NCI-H2196 (cell line): ENCODE data around the gene SMG9.

ENCODE experiments used
- DNase-seq: peaks from one replicate; lab custom pipeline; 2025; ENCODE audit not compliant: unreplicated experiment; lab: John Stamatoyannopoulos, UW

SMG9 gene

GRCh38 chr19:43759515-43759914 is 4.8 kb upstream of the SMG9 start:
- DNase-seq: no peak

GRCh38 chr19:43755256-43755801 is 567 bp upstream of the SMG9 start:
- peak; percentile 85 for DNase-seq

DNA sequence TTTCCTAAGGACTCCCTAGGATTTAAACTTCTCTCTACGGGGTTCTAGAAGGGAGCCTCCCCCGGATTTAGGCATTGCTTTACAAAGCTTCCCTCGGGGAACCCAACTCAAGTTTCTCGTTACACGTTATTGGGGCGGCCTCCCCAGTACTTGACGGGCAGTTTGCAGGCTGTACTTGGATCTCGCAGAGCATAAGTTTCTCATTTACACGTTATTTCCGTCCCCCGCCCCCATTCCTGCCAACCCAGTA is 584 bp downstream of the SMG9 start:
- no peak for DNase-seq

DNA sequence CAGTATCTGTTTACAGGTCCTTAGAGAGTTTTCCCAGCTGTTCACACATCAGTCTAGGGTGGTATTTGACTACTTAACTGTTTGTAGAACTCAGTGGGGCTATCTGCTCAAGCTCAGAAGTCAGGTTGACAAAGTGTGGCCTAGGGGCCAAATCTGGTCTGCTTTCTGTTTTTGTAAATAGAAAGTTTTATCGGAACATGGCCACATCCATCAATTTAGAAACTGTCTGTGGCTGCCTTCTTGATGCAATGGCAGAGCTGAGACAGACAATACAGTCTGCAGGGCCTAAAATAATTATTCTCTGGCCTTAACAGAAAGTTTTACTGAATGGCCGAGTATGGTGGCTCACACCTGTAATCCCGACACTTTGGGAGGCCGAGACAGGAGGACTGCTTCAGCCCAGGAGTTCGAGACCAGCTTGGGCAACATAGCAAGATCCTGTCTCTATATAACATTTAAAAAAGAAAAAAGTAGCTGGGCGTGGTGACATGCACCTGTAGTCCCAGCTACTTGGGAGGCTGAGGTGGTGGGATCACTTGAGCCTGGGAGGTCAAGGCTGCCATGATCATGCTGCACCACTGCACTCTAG is 2.4 kb downstream of the SMG9 start:
- no peak for DNase-seq

GRCh38 chr19:43751466-43752220 is 3.1 kb downstream of the SMG9 start:
- no peak for DNase-seq

- no peak for DNase-seq
Observed at GRCh38 chr19:43749898-43750297, 4.9 kb downstream of the SMG9 start.

- DNase-seq: no peak
Observed at GRCh38 chr19:43749152-43749551, 5.6 kb downstream of the SMG9 start.

- no peak for DNase-seq
Observed at GRCh38 chr19:43748685-43749084, 6.1 kb downstream of the SMG9 start.

DNA sequence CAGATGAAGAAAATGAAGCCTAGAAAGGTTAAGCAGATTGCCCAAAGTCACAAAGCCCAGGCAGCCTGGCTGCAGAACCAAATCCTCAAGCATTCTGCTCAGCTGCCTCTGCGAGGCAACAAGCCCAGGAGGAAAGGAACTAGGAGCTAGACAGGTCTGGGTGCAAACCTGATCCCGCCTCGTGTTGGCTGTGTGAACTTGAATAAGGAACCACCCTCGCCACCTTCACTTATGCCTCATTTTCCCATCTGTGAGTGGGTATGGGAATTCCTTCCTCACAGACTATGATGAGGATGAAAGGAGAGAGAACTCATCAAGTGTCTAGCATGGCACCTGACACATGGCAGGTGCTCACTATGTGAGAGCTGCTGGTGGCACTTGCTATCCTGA is 6.6 kb downstream of the SMG9 start:
- no peak for DNase-seq

DNA sequence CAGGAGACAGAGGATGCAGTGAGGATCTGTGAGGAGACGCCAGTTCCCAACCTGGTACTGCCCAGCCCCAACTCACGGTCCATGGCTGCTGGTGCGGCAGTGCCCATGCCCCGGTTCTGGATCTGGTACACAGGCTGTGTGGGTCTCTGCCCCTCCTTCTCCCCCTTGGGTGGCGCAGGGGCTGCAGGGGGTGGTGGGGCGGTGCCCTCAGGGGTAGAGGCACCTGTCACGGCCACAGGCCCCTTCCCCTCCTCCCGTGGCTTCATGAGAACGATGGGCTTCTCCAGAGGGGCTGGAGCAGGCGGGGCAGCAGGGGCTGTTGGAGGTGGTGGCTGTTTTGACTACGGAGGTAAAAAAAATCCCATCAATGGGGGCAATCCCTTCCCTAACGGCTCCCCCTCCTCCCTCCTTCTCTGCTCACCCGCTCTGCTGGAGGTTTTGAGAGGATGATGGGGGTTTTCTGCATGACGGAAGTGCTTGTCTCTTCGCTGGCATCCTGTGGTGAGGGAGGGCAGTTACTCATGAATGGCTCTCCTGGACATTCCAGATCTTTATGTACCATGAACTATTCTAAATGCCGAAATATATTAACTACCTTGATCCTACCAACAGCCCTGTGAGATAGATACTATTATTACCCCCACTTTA is 7.1 kb downstream of the SMG9 start:
- DNase-seq: no peak

GRCh38 chr19:43743059-43743458 is 11.7 kb downstream of the SMG9 start:
- no peak for DNase-seq

GRCh38 chr19:43741075-43741825 is 13.5 kb downstream of the SMG9 start:
- DNase-seq: no peak

- no peak for DNase-seq
Observed at GRCh38 chr19:43739439-43740235, 15.1 kb downstream of the SMG9 start.

DNA sequence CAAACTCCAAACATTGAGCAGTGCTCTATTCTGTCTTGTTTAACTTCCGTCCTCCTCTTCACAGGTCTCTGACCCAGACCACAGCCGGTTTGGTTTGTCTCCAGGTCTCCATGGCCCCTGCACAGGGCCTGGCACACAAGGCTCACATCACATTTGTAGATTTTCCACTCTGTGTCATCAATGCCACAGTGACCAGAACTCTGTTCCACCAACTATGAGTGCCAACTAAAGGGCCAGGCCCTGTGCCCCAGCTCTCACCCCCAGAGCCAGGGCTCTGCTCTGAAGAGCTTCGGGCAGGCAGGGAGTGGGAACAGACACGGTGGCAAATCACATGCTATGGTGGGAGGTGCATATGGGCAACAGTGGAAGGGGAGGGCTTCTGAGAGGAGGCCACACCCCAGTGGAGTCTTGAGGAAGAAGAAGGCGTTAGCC is 16.0 kb downstream of the SMG9 start:
- no peak for DNase-seq

DNA sequence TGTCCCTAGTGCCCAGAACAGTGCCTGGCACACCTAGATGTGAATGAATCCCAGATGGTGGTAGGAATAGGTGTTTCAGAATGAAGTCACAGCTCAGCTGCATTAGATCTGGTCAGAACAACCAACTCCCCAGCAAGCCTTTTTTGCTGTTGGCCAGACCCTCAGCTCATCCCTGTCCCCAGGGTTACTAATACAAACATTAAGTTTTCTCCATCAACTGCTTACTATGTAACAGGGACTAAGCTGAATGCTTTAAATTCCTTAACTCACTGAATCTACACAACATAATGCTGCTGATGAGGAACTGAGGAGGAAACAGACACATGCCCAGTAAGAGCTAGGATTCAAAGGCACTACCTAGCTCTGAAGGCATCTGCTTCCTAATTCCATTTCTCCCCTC is 18.8 kb downstream of the SMG9 start:
- DNase-seq: no peak

DNA sequence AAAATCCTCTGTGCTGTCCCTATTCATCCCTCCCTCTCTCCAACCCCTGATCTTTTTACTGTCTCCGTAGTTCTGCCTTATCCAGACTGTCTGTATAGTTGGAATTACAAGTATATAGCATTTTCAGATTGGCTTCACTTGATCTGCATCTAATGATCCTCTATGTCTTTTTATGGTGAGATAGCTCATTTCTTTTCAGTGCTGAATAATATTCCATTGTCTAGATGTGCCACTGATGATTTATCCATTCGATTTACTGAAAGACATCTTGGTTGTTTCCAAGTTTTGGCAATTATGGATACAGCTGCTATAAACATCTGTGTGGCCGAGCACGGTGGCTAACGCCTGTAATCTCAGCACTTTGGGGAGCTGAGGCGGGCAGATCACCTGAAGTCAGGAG is 19.7 kb downstream of the SMG9 start:
- no peak for DNase-seq

- no peak for DNase-seq
Observed at GRCh38 chr19:43731846-43732245, 22.9 kb downstream of the SMG9 start.

DNA sequence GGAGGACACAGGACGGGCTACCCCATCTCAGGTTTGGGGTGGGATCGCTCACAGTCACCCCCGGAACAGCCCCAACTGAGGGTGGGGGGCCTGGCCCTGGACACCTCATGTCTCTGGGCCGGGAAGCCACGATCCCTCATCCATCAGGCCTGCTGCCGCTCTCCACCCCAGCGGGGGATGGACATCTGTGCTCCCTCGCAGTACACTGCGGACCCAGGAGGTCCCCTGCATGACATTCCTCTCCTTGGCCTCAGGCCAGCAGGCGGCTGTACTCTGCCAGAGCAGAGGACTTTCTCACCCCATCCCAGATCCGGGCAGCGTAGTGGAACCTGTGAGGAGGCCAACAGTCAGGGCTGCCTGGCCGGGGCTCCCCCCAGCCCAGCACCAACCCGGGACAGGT is 23.4 kb downstream of the SMG9 start:
- no peak for DNase-seq

DNA sequence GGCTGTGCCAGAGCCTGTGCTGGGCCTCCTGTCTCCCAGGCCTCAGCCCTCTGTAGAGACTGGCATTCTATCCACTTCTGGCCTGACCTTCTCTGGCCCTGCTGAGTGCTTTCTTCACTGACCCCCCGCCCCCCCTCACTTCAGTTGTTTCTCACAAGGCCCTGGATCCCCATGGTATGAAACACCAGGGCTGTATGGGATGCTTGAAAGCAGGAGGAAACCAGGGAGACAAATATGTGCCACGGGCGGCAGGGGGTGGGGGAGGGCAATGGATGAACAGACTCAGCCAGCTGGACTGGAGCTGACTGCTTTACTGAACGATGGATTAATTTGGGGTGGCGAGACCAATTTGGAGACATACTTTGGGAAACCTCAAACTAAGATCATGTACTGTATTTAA is 24.8 kb downstream of the SMG9 start:
- no peak for DNase-seq

DNA sequence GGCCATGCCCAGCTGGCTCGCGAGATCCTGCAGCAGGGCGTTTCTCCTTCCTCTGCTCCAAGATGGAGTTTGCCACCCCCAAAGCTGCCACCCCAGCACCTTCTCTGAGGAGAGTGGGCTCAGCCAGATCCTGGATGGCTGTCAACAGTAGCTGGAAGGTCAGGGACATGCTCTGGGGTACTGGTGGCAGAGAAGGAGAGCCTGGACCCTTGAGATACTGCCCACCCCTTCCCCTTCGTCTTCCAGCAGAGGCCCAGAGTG is 27.2 kb downstream of the SMG9 start:
- no peak for DNase-seq
